Right lobe of liver (tissue), 6 donors: Measurements from ENCODE around the gene CPLX4. TPM values are rescaled to one million over a fixed set of nuclear protein-coding genes. Genes with fewer than 3 reads are reported as not detected.

Source experiments
- ATAC-seq, 4 donors: fragments of 200-7000 bp; cut with Tn5 transposase; one replicate each; pipeline ENCODE4 v1.9.1; 2020; ENCODE audit warnings: mild to moderate bottlenecking in 4 of 4, moderate library complexity in 4 of 4
- DNase-seq, 3 donors: peaks; one replicate each; pipeline ENCODE4 v3.0.0-alpha.2; 2020
- H3K27ac ChIP-seq, 3 donors: fragments of 200-600 bp; one replicate each; pipeline ENCODE4 v1.8.0; 2022
- H3K27me3 ChIP-seq, 2 donors: fragments of 200-600 bp; one replicate each; pipeline ENCODE4 v1.8.0; 2022
- H3K36me3 ChIP-seq, 4 donors: fragments of 200-600 bp; sonication (generic) in 1 of 4; one replicate each; pipeline versions ENCODE4 v1.5.1 to v1.8.0; 2017 to 2022; ENCODE audit warnings: control low read depth in 1 of 4
- H3K4me1 ChIP-seq, 4 donors: fragments of 200-600 bp; sonication (generic) in 1 of 4; one replicate each; pipeline versions ENCODE4 v1.5.1 to v1.8.0; 2017 to 2022; ENCODE audit warnings: control low read depth in 1 of 4
- H3K4me3 ChIP-seq, 3 donors: fragments of 200-600 bp; one replicate each; pipeline ENCODE4 v1.8.0; 2022
- H3K9me3 ChIP-seq, 4 donors: fragments of 200-600 bp; sonication (generic) in 1 of 4; one replicate each; pipeline versions ENCODE4 v1.5.1 to v1.8.0; 2017 to 2022; ENCODE audit warnings: control low read depth in 1 of 4
- POLR2A ChIP-seq: fragments of 450-650 bp; IDR thresholded peaks from one replicate; pipeline ENCODE4 v1.6.1; 2017; ENCODE audit warnings: antibody characterized with exemption, mild to moderate bottlenecking
- WGBS: methylation state at CpG from one replicate; pipeline ENCODE4 v1.1.6; 2018; ENCODE audit warnings: low coverage, low lambda C conversion rate; ENCODE audit not compliant: insufficient coverage; ENCODE audit errors: missing lambda C conversion rate; 5-methylcytosine and 5-hydroxymethylcytosine counted together
- intact Hi-C, 2 donors: fragments of 100-400 bp; cut with DNase I; formaldehyde crosslinking; loops; one replicate each; pipeline versions ENCODE4 v1.11.2 to v1.14.1; 2022
- long read RNA-seq: library from polyadenylated mRNA; unstranded; transcript quantifications from one replicate; pipeline ENCODE4 v2.0.0, GENCODE V29; 2019
- total RNA-seq, 6 experiments: library from RNA; depleted of rRNA in 2 of 6; stranded (reverse); fragments of >200 nt in 2 of 6; fragmentation: NEBNext Ultra II Directional in 3 of 6; extraction: Animal tissue kit (Norgen Biotek cat#: 25700) in 3 of 6; gene quantifications; one replicate each; pipeline versions ENCODE4 v1.1.0 to v1.2.4, GENCODE V29; 2016 to 2023
- TF ChIP-seq, protein P1 (sequence below), 4 donors: fragments of 200-600 bp in 3 of 4; fragments of 450-650 bp in 1 of 4; IDR thresholded peaks; one replicate each; pipeline versions ENCODE4 v1.5.1 to v1.8.0; 2016 to 2022; ENCODE audit warnings: antibody characterized with exemption in 4 of 4, mild to moderate bottlenecking in 2 of 4
- donor health status: DM: no; HTN: yes; CAD: no.
- donor health status: DM: no; HTN: no; CAD: no.
- donor health status: DM: no; HTN: no; CAD: no.
- donor health status: DM: no; HTN: yes; CAD: no.
- donor health status: DM: no; HTN: yes; CAD: no.

Gene CPLX4, protein sequence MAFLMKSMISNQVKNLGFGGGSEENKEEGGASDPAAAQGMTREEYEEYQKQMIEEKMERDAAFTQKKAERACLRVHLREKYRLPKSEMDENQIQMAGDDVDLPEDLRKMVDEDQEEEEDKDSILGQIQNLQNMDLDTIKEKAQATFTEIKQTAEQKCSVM
- total RNA-seq = under 1 TPM in 1 of 6 experiments, not detected in 5; 0.10 TPM
- long read RNA-seq = 0 reads

DNA sequence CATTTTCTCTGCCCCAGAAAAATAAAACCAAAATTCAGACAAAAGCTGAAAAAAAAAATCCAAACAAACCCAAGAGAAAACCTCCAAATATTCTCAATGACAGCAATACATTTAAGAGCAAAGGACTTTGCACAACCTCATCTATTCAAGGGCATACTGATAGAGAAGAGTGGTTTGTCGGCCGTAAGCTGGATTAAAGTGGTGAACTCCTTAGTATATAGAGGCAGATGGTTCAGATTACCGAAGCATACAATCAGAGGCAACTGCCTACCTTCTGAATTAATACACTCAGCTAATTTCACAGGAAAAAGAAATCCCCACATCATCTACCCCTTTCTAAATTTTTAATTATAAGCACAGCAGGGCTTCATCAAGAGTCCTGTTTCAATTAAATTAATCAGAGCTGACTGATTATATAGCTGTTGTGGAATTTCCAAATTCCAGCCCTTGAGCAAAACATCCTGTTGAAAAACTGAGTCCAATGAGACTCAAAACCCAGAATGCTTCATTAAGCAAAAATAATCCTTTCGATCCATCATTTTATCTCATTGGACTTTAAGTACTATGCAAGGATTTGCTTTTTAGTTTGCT lies at the start of gene CPLX4:
Gene CPLX4, minus strand, starts transcription at position 190 of the 591 bp plus-strand sequence. Its CDS starts 187 bp downstream, at position 3.
- no peak for TF ChIP-seq POLR2A
- TF ChIP-seq, protein P1, sequence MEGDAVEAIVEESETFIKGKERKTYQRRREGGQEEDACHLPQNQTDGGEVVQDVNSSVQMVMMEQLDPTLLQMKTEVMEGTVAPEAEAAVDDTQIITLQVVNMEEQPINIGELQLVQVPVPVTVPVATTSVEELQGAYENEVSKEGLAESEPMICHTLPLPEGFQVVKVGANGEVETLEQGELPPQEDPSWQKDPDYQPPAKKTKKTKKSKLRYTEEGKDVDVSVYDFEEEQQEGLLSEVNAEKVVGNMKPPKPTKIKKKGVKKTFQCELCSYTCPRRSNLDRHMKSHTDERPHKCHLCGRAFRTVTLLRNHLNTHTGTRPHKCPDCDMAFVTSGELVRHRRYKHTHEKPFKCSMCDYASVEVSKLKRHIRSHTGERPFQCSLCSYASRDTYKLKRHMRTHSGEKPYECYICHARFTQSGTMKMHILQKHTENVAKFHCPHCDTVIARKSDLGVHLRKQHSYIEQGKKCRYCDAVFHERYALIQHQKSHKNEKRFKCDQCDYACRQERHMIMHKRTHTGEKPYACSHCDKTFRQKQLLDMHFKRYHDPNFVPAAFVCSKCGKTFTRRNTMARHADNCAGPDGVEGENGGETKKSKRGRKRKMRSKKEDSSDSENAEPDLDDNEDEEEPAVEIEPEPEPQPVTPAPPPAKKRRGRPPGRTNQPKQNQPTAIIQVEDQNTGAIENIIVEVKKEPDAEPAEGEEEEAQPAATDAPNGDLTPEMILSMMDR (IDR thresholded peaks at IDR 0.05) = no peak
- 68% methylated on average over 4 of the region's 4 CpGs for WGBS
- DNase-seq (no peak), ATAC-seq (no peak)
- H3K27ac ChIP-seq = no peak within 1 kb of the TSS
- H3K4me3 ChIP-seq = no peak within 1 kb of the TSS
- no peaks in the 10 kb centered on the region for H3K27me3 ChIP-seq
- intact Hi-C loops = no loop called here
- no peaks in the 10 kb centered on the region for H3K9me3 ChIP-seq
- no peaks in the 10 kb centered on the region for H3K36me3 ChIP-seq
- no peaks in the 10 kb centered on the region for H3K4me1 ChIP-seq

DNA sequence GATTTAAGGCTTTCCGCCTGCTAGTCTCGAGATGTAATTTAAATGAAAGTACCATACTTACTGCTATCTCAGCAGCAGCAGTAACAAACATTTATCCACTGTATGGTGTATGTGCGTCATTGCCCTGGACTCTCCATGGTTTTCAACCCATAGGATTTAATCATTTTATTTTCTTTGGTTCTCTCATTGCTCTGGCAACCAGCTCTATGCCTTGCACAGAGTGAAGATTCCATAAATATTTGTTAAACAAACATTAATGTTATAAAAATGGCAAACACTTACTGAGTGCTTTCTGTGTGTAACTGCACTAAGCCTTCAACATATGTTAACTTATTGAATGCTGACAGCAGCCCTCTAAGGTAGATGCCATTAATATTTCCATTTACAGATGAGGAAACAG lies 41.9 kb upstream of the CPLX4 start:
- Histone ChIP-seq H3K4me3 (no peak overlapping the region), H3K4me1 (peaks cover 0 to 14% (median 0%) of the 10 kb centered on the region in 4 donors), H3K27me3 (no peaks in the 10 kb centered on the region), H3K9me3 (no peaks in the 10 kb centered on the region), H3K36me3 (peaks cover 0 to 2% (median under 1%) of the 10 kb centered on the region in 4 donors), H3K27ac (no peak overlapping the region)
- 100% methylated on average over 3 of the region's 3 CpGs for WGBS
- ATAC-seq = no peak
- TF ChIP-seq POLR2A = no peak
- TF ChIP-seq, protein P1 (IDR thresholded peaks at IDR 0.05) = no peak
- no peak for DNase-seq
- intact Hi-C loops = no loop called here

DNA sequence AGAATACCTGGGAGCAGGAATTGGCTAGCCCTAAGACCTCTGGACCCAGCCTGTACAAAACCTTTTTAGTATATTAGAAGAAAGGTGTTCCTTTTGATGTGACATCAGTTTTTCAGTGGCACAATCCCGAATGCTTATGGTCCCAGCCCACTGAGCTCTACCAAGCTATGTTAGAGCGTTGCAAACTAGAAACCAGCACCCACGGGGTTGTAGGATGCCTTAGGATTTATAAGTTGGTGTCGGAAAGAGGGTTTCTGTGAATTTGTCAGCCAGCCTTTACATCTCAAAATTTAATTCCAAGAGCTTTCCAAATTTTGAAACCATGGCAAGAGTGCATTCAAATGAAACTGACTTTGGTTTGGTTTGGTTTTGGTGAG lies 41.1 kb upstream of the CPLX4 start:
- DNase-seq (no peak), ATAC-seq (peak; percentile 7 to 45 (median 19))
- Histone ChIP-seq H3K4me3 (peak overlapping the region; percentile 88 to 97 (median 90)), H3K36me3 (peaks cover 3 to 11% (median 4%) of the 10 kb centered on the region in 4 donors), H3K4me1 (peaks cover 0 to 14% (median 0%) of the 10 kb centered on the region in 4 donors), H3K9me3 (no peaks in the 10 kb centered on the region), H3K27ac (no peak overlapping the region), H3K27me3 (no peaks in the 10 kb centered on the region)
- intact Hi-C loops = no loop called here
- TF ChIP-seq, protein P1 (IDR thresholded peaks at IDR 0.05) = no peak
- TF ChIP-seq POLR2A = no peak
- WGBS = 0% methylated on average over 4 of the region's 4 CpGs

DNA sequence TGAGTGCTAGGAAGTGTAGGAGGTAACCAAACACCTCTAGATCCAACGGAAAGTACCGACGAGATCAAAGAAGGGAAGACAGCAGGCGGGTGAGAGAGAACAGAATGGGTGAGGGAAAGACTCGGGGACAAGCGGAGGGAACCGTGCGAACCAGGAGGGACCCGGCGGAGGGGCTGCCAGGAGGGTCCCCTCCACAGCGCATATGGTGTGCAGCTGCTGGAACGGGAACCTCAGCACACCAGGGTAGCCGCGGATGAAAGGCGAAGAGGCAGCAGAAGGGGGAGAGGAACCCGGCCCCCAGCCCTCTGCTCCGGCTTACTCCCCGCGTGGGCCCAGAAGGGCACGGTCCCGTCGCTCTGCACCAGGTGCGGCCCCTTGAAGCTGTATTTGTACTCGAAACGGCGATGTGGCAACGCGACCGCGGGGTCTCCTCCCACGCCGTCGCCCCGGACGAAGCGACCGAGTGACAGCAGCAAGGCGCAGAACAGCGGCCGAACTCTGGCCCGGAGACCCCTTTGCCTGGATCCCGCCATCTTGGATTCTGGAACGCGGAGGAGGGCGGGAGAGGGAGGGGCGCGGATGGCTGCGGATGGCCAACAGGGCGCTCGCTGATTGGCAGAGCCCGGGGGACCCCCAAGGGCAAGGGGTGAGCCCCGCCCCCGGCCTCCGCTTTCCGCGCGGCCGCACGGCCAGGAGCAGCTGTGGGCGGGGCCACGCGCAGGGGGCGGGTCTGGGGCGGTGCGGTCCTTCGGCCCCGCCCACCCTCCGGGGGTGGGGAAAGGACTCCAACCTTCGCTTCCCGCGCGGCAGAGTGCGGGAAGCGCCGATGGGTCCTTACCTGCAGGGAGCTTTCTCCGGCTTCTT lies 40.5 kb upstream of the CPLX4 start, which contains the start of gene LMAN1:
Gene LMAN1, minus strand, starts transcription at position 554 of the 864 bp plus-strand sequence. Its CDS starts 21 bp downstream, at position 533.
- Histone ChIP-seq H3K4me1 (peaks cover 0 to 14% (median 0%) of the 10 kb centered on the region in 4 donors), H3K36me3 (peaks cover 3 to 17% (median 4%) of the 10 kb centered on the region in 4 donors), H3K27ac (peak within 1 kb of the TSS; percentile 84 to 88 (median 85)), H3K9me3 (no peaks in the 10 kb centered on the region), H3K4me3 (peak within 1 kb of the TSS; percentile 88 to 97 (median 90)), H3K27me3 (no peaks in the 10 kb centered on the region)
- DNase-seq = peak; percentile 98
- intact Hi-C loops = no loop called here
- peak; percentile 51 for TF ChIP-seq POLR2A
- TF ChIP-seq, protein P1 (IDR thresholded peaks at IDR 0.05) = no peak
- peak; percentile 97 to 100 (median 98) for ATAC-seq
- WGBS = under 1% methylated on average over 44 of the region's 76 CpGs
